HepG2 (cell line): Measurements from ENCODE around the gene PKP4. TPM values are rescaled to one million over a fixed set of nuclear protein-coding genes. Genes with fewer than 3 reads are reported as not detected.

Experiments
- GATAD1 ChIP-seq: IDR thresholded peaks from 2 replicates; pipeline ENCODE4 v1.6.1; 2016; ENCODE audit warnings: missing genetic modification reagents, missing compliant biosample characterization
- HDAC1 ChIP-seq: sonication (generic); formaldehyde crosslinking; IDR thresholded peaks from 2 replicates; pipeline ENCODE4 v1.5.1; 2020; ENCODE audit warnings: mild to moderate bottlenecking, missing genetic modification reagents
- KAT2B ChIP-seq: fragments of 150-350 bp; IDR thresholded peaks from 2 replicates; pipeline ENCODE4 v1.6.1; 2014; ENCODE audit warnings: low read depth, low read length, borderline replicate concordance
- KDM3A ChIP-seq: IDR thresholded peaks from 2 replicates; pipeline ENCODE4 v1.6.1; 2018; ENCODE audit warnings: low read depth, missing compliant biosample characterization
- NCOA5 ChIP-seq: sonication (generic); formaldehyde crosslinking; IDR thresholded peaks from 2 replicates; pipeline ENCODE4 v1.4.0; 2020; ENCODE audit warnings: missing genetic modification reagents
- NR3C1 ChIP-seq: sonication (generic); formaldehyde crosslinking; IDR thresholded peaks from 2 replicates; pipeline ENCODE4 v1.4.0; 2020; ENCODE audit warnings: missing genetic modification reagents
- PRDM4 ChIP-seq: sonication (generic); formaldehyde crosslinking; IDR thresholded peaks from 2 replicates; pipeline ENCODE4 v1.9.0; 2021; ENCODE audit warnings: missing genetic modification reagents, borderline replicate concordance
- RELA ChIP-seq: sonication (generic); formaldehyde crosslinking; IDR thresholded peaks from 2 replicates; pipeline ENCODE4 v1.4.0; 2020; ENCODE audit warnings: missing genetic modification reagents
- REPIN1 ChIP-seq: sonication (generic); formaldehyde crosslinking; IDR thresholded peaks from 2 replicates; pipeline ENCODE4 v1.8.0; 2022; ENCODE audit warnings: missing genetic modification reagents, low read depth, mild to moderate bottlenecking, borderline replicate concordance
- SMARCE1 ChIP-seq: fragments of 450-650 bp; IDR thresholded peaks from 2 replicates; pipeline ENCODE4 v1.6.1; 2017; ENCODE audit warnings: borderline replicate concordance
- SNAPC5 ChIP-seq: sonication (generic); formaldehyde crosslinking; IDR thresholded peaks from 2 replicates; pipeline ENCODE4 v1.8.1; 2023; ENCODE audit warnings: mild to moderate bottlenecking, missing genetic modification reagents, borderline replicate concordance
- ZBTB43 ChIP-seq: sonication (generic); formaldehyde crosslinking; conservative IDR thresholded peaks from 2 replicates; pipeline ENCODE4 v1.4.0; 2020; ENCODE audit warnings: missing genetic modification reagents
- ZFP82 ChIP-seq: sonication (generic); formaldehyde crosslinking; IDR thresholded peaks from 2 replicates; pipeline ENCODE4 v1.5.1; 2020; ENCODE audit warnings: mild to moderate bottlenecking, missing genetic modification reagents, borderline replicate concordance
- ZNF33B ChIP-seq: sonication (generic); formaldehyde crosslinking; IDR thresholded peaks from 2 replicates; pipeline ENCODE4 v1.5.1; 2020; ENCODE audit warnings: mild to moderate bottlenecking, missing genetic modification reagents
- ZNF646 ChIP-seq: sonication (generic); formaldehyde crosslinking; IDR thresholded peaks from 2 replicates; pipeline ENCODE4 v1.9.0; 2021; ENCODE audit warnings: mild to moderate bottlenecking, missing genetic modification reagents
- ZNF740 ChIP-seq: sonication (generic); formaldehyde crosslinking; IDR thresholded peaks from 2 replicates; pipeline ENCODE4 v1.4.0; 2020; ENCODE audit warnings: missing genetic modification reagents
- ZNF790 ChIP-seq: sonication (generic); formaldehyde crosslinking; IDR thresholded peaks from 2 replicates; pipeline ENCODE4 v1.8.0; 2022; ENCODE audit warnings: missing genetic modification reagents, mild to moderate bottlenecking, borderline replicate concordance
- polyA plus RNA-seq, 8 experiments: library from polyadenylated mRNA; depleted of rRNA in 3 of 8; stranded (reverse) in 7 of 8; unstranded in 1 of 8; fragments of >200 nt; fragmentation: Illumina TruSeq in 4 of 8; extraction: Trizol in 4 of 8; gene quantifications; 2 replicates each; pipeline versions ENCODE4 v1.2.1 to v1.2.3, GENCODE V29; 2011 to 2016; ENCODE audit warnings: low read depth in 4 of 8, missing spikeins in 1 of 8, mixed read lengths in 1 of 8; ENCODE audit not compliant: insufficient read depth in 1 of 8
- total RNA-seq, 5 experiments: library from RNA; depleted of rRNA; stranded (reverse); fragments of >200 nt; fragmentation: Illumina TruSeq; extraction: Trizol; gene quantifications; 2 replicates each; pipeline ENCODE4 v1.2.3, GENCODE V29; 2016; ENCODE audit warnings: low read depth in 1 of 5

Gene PKP4
- total and polyA plus RNA-seq, 2 of the 13 experiments (the other 11 are each of a cell fraction or from before 2014, with no cell fraction given), result 80.9 to 90.5 TPM

- TF ChIP-seq RELA (CRISPR knock-in tag) (peak; percentile 92), SMARCE1 (peak; percentile 71; the same call in 1 of the 2 replicates), NR3C1 (CRISPR knock-in tag) (no peak), PRDM4 (CRISPR knock-in tag) (no peak), ZNF33B (CRISPR knock-in tag) (peak; percentile 66; the same call in 1 of the 2 replicates), GATAD1 (CRISPR knock-in tag) (peak; percentile 81), ZNF646 (CRISPR knock-in tag) (peak; percentile 93), ZBTB43 (CRISPR knock-in tag) (peak; percentile 98), SNAPC5 (CRISPR knock-in tag) (peak; percentile 90), ZFP82 (peak; percentile 97), ZNF740 (CRISPR knock-in tag) (no peak; the same call in 1 of the 2 replicates), HDAC1 (peak; percentile 97), ZNF790 (no peak; the same call in none of the 2 replicates), REPIN1 (peak; percentile 96), KAT2B (no peak), NCOA5 (CRISPR knock-in tag) (0 out of 2 replicates have a peak, but pooled peaks have one; percentile 29), KDM3A (CRISPR knock-in tag) (peak; percentile 99)
Measured at GRCh38 chr2:158457826-158458616, 1.3 kb downstream of the PKP4 start (continued).
